HG02870 (cell line): ENCODE data around the gene SHB.
A peak's percentile ranks its signal among the peaks of the same experiment; 100 is the strongest.
"Not testable (repeated sequence)": the region's sequence is repeated elsewhere in the genome, so short reads cannot be mapped to it uniquely, and the experiment has no call there.

ENCODE experiments used
- ATAC-seq: cut with Tn5 transposase; IDR thresholded peaks from one replicate; pipeline ENCODE4 v1.9.1; 2021; ENCODE audit warnings: mild to moderate bottlenecking, moderate library complexity; ENCODE audit not compliant: unreplicated experiment

Gene SHB

GRCh38 chr9:37906312-37907239 is 162.5 kb downstream of the SHB start:
- ATAC-seq = no peak

- no peak for ATAC-seq
Observed at GRCh38 chr9:37905776-37906175, 163.3 kb downstream of the SHB start.

GRCh38 chr9:37905131-37905505 is 163.9 kb downstream of the SHB start:
- no peak for ATAC-seq

GRCh38 chr9:37904445-37905130 is 164.4 kb downstream of the SHB start:
- no peak for ATAC-seq

- ATAC-seq = peak; percentile 89
Observed at GRCh38 chr9:37903647-37904444, 165.2 kb downstream of the SHB start, which contains the start of gene SLC25A51. TSS of gene SLC25A51 (minus strand) at chr9:37904127. CDS start at chr9:37888550, 15,577 bp downstream.

GRCh38 chr9:37902796-37903646 is 166.0 kb downstream of the SHB start:
- ATAC-seq = peak; percentile 8

GRCh38 chr9:37902131-37902530 is 166.9 kb downstream of the SHB start:
- no peak for ATAC-seq

- ATAC-seq = no peak
Observed at GRCh38 chr9:37899041-37899440, 170.0 kb downstream of the SHB start.

GRCh38 chr9:37897665-37898064 is 171.4 kb downstream of the SHB start:
- no peak for ATAC-seq

GRCh38 chr9:37892063-37892462 is 177.0 kb downstream of the SHB start:
- ATAC-seq = no peak

GRCh38 chr9:37891042-37891441 is 178.0 kb downstream of the SHB start:
- not testable (repeated sequence) for ATAC-seq

GRCh38 chr9:37889536-37889935 is 179.5 kb downstream of the SHB start:
- ATAC-seq = no peak

- ATAC-seq = not testable (repeated sequence)
Observed at GRCh38 chr9:37887977-37888583, 180.9 kb downstream of the SHB start.

- no peak for ATAC-seq
Observed at GRCh38 chr9:37880916-37881479, 188.0 kb downstream of the SHB start.

GRCh38 chr9:37876376-37876775 is 192.7 kb downstream of the SHB start:
- no peak for ATAC-seq

GRCh38 chr9:37873955-37874354 is 195.1 kb downstream of the SHB start:
- no peak for ATAC-seq

- no peak for ATAC-seq
Observed at GRCh38 chr9:37870799-37871176, 198.2 kb downstream of the SHB start.

- no peak for ATAC-seq
Observed at GRCh38 chr9:37870081-37870798, 198.8 kb downstream of the SHB start.
